CD4-positive, alpha-beta T cell treated with Interleukin-10 for 1 hour (primary cell): ENCODE data around the gene TM9SF2.
A peak's percentile ranks its signal among the peaks of the same experiment; 100 is the strongest.
"Not testable (repeated sequence)": the region's sequence is repeated elsewhere in the genome, so short reads cannot be mapped to it uniquely, and the experiment has no call there.

Experiments
- DNase-seq: peaks from one replicate; pipeline ENCODE4 v3.0.0-alpha.2; 2020

Gene TM9SF2, protein sequence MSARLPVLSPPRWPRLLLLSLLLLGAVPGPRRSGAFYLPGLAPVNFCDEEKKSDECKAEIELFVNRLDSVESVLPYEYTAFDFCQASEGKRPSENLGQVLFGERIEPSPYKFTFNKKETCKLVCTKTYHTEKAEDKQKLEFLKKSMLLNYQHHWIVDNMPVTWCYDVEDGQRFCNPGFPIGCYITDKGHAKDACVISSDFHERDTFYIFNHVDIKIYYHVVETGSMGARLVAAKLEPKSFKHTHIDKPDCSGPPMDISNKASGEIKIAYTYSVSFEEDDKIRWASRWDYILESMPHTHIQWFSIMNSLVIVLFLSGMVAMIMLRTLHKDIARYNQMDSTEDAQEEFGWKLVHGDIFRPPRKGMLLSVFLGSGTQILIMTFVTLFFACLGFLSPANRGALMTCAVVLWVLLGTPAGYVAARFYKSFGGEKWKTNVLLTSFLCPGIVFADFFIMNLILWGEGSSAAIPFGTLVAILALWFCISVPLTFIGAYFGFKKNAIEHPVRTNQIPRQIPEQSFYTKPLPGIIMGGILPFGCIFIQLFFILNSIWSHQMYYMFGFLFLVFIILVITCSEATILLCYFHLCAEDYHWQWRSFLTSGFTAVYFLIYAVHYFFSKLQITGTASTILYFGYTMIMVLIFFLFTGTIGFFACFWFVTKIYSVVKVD

DNA sequence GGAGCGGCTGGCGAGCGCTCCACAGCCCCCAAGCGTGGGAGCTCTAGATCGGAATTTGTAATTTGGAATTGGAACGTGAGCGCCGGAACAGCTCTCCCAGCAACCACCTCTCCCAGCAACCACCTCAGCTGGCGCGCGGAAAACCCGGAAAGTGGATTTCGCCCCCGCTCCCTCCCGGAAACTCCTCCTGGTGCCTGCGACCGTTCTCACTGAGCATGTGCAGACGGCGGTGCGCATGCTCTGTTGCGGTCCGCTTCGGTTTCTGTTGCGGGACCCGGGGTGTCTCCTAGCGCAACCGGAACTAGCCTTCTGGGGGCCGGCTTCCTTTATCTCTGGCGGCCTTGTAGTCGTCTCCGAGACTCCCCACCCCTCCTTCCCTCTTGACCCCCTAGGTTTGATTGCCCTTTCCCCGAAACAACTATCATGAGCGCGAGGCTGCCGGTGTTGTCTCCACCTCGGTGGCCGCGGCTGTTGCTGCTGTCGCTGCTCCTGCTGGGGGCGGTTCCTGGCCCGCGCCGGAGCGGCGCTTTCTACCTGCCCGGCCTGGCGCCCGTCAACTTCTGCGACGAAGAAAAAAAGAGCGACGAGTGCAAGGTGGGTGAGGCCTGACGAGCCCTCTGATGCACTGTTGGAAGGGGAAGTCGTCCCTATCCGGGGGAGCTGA, at the start of gene TM9SF2:
TSS of gene TM9SF2 (plus strand) at position 289 of the 664 bp plus-strand sequence. CDS start at position 424, 135 bp downstream.
- peak; percentile 97 for DNase-seq

DNA sequence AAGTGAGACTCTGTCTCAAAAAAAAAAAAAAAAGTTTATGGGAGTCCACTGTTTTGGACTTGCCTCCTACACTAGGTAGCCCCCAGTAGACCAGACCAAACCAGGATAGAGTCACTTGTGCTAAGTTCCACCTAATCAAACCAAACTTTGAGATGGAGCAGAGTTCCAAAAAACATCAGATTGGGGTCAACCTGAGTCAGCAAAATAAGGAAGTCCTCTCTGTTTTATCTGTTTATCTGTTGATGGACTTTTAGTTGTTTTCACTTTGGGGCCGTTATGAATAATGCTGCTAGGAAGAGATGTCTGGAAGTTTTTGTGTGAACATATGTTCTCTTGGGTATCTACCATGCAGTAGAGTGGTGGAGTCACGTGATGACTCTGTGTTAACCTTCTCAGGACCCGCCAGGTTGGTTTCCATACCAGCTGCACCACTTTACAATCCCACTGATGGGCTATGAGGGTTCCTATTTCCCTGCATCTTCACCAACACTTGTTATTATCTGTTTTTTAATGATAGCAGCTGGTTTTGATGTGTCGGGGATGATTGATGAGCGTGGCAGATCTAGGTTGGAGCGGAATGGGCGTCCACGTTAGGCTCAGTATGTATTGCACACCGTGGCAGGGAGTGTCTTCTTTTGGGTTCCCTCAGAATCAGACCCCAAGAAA, 46.6 kb upstream of the TM9SF2 start:
- DNase-seq: no peak

DNA sequence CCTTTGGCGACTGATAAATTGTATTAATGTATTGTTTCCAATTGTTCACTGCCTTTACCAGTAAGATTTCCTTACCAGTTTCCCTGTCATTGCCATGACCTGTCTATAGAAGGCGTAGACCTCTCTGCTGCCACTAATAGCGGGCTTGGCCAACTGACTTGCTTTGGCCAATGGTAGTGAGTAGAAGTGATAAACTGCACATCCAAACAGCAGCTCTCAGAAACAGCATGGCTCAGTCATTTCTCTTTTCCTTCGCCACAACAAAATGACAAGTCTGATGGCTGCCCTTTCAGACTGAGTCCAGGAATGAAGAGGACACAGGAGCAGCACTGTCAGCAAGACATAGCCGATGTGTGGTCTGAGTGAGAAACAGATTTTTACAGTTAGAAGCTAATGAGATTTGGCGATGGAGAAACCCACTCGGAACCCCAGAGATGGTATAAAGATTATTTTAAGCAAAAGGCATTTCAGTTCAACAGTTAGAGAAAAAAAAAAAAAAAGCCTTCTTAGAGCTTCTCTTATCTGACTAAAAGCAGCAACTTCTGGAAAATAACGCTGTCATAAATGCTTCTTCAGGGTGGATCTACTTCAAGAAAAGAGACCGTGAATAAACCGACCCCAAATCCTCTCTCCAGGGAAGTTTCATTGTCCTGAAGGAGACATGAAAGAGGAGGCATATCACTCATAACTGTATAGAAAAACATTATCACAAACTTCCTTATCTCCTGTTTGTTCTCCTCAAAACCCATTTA, 42.0 kb upstream of the TM9SF2 start:
- DNase-seq: no peak

DNA sequence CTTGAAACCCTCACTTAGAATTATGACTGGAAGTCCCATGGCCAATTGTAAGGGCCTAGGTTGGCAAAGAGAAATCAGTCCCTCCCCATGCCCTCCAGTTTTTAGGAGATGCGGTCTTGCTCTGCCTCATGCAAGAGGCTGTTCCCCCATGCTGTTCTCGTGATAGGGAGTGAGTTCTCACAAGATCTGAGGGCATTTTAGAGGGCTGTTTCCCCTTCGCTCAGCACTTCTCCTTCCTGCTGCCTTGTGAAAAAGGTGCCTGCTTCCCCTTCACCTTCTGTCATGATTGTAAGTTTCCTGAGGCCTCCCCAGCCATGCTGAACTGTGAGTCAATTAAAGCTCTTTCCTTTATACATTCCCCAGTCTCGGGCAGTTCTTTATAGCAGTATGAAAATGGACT, 40.5 kb upstream of the TM9SF2 start:
- DNase-seq: not testable (repeated sequence)

DNA sequence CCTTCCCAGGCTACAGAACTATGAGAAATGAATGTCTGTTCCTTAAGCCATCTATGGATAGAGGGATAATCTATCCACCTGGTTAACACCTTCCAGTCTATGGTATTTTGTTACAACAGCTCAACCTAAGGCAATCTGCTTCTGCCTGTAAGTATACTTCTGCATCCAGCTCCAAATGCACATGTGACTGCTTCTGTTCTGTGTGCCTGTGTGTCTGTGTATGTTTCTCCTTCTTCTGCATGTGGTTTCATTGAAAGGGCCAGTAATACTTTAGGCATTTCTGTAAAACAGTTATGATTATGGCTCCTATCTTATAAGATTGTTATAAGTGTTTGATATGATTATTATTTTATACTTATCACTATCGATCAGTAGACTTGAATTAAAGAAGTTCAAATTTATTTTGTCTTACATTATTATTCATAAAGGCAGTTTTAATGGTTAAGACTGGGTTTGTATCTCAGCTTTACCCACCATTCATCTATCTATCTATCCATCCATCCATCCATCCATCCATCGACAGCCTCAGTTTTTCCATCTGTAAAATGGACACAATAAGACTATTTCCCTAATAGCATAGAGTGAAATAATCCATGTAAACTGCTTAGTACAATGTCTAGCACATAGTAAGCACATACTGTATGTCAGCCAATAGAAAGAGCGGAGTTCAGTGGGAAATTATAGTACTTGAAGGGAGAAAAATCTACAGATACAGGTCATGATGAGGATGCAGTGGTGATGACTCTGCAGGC, 37.5 kb upstream of the TM9SF2 start:
- no peak for DNase-seq

DNA sequence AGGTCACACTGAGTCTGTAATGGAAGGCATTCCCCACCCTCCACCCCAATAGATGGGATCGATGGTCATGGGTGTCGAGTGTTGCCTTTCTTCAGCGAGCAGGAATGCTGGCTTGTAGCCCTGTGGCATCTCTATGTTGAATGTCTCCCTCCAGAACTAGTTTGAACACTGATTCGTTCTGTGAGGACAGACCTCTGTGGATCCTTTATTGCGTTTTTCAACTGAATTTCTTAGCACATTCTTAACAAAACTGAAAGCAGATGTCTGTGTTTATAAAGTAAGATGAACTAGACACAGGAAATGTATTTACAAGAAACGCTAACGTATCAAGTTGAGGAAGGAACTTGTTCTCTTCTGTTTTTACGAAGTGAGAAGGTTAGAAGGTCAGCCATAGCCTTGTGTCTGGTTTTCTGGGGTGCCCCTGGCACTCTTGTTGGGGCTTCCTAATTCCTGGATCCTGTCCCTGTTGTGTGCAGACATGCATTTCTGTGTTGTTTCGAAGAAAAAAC, 36.8 kb upstream of the TM9SF2 start:
- peak; percentile 12 for DNase-seq

DNA sequence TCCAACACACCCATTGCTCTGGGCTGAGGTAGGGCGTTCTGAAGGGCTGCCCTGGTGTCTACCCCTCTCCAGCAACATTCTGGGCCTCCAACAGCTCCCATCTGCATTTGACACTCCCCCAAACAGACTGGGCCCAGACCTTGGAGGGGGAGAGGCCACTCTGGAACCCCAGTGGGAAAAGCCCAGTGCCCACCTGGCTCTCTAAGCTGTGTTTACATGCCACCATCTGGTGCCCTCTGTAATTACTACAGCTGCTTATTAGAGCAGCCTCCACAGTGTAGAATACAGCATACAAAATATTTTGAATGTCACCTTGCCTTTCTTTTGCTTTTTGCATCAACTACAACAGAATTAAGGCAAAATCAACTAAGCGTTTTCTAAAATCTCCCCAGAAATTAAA, 35.8 kb upstream of the TM9SF2 start:
- no peak for DNase-seq

DNA sequence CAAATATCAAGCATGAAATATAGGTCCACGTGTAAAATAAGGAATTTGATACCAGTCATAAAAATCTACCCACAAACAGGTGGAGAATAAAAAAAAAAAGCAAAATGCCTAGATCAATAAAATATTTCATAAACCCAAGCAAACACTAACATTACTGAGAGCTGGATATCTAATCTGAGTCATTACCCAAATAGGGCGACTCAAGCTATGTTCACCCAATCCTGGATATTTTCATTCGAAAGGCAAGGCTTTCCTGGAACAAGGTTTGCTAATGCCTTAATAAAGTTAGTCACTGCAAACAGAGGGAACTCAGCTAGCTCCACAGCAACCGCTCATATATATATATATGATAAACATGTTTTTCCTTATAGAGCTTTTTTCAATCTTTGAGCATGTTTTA, 33.5 kb upstream of the TM9SF2 start:
- DNase-seq: no peak

DNA sequence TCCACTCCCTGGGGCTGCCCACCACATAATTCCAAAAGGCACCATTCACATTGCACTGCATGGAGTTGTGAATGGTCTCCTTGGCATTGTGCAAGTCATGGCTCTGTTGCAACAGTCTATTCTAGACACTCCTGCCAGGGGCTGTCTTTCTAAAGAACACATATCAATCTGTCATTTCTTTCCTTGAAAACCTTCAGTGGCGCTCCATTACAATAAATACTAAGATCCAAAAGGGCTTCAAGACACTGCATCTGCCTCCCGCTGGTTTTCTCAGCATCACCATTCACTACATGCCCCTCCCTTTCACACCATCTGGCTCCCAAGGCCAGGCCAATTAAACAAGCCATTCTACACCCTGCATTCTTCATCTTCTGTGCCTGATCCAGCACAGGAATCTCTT, 32.2 kb upstream of the TM9SF2 start:
- DNase-seq: no peak

DNA sequence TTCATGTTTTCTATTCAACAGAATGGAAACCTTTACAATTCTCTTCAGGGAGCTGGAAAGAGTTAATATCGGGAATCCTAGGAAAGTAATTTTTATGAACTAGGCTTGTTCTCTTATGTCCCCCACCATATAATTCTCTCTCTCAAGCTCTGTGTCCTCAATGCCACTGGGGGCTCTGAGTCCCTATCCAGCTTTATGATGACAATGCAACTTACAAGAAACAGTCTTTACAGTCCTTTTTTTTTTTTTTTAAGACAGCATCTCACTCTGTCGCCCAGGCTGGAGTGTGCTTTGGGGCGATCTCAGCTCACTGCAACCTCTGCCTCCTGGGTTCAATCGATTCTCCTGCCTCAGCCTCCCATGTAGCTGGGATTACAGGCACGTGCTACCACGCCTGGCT, 31.2 kb upstream of the TM9SF2 start:
- DNase-seq: no peak

DNA sequence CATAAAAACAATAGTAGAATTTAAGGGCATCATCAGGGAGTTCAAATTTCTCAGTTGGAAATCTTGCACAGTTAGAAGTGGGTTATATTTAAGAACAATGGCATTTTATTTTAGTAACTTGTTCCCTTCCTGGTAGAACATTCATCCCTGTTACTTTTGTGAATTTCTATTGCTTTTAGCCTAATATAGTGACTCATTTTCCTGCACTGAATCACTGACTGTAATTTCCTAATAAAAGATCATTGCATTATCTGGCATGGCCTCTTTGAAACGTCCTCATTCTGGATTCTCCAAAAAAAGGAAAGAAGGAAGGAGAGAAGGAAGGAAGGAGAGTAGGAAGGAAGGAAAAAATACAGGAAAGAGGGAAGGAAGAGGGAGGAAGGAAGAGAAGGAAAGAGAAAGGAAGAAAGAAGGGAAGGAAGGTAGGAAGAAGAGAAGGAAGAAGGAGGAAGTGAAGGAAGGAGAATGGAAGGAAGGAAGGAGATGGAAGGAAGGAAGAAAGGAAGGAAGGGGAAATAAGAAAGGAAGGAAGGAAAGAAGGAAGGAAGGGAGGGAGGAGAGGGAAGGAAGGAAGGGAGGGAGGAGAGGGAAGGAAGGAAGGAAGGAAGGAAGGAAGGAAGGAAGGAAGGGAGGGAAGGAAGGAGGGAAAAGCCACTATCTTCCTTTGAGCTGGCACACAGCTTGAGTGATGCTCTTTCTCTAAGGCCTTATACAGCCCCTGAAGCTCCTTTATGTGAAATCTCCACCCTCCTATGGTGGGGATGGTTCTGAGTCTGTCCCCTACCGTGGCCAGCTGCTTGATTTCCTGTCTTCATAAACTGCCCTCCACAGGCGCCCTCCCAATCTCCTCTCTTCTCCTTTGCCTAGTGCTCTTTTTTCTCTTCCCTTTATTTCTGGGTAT, 29.8 kb upstream of the TM9SF2 start:
- no peak for DNase-seq

DNA sequence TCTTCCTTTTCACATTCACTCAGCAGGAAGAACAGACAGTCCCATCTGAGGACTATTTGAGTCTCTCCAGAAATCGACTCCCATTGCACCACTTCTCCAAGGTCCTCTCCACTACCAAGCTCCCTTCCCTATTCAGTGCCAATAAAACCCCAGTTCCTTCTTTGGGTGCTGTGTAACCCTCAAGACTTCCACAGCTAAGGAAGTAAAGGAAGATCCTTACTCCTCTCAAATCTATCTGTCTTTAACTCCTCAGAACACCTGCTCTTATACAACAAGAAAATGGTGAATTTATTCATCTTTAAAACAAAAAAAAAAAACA, 29.2 kb upstream of the TM9SF2 start:
- no peak for DNase-seq

DNA sequence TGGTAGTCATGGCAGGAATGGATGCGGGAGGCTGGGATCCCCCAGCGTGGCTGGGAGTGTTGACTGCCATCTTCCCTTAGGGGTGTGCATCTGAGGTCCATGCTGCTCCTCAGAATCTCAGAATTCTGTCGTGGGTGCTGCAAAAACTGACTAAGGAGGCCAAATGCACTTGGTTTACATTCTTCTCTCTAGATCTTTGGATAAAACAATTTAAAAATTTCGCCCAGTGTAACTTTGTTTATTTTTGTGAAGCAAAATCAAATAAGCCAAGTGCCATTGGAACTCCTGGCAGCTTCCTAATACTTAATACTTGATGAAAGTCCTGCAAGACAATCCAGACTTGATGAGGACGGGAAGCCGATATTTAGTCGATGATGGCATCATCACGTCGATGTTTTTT, 27.8 kb upstream of the TM9SF2 start:
- DNase-seq: no peak

DNA sequence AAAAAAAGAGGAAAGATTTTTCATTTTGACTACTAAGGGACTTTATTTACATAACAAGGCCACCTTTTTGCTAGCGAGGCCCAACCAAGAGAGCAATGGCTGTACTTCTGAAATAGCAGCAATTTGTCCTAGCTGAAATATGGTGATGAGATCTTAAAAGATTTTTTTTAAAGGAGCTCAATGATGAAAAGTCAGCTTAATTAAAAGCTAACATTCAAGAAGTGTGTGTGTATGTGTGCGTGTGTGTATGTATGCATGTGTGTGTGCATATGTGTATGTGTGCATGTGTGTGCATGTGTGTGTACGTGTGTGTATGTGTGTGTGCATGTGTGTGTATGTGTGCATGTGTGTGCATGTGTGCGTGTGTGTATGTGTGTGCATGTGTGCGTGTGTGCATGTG, 24.6 kb upstream of the TM9SF2 start:
- DNase-seq: no peak

DNA sequence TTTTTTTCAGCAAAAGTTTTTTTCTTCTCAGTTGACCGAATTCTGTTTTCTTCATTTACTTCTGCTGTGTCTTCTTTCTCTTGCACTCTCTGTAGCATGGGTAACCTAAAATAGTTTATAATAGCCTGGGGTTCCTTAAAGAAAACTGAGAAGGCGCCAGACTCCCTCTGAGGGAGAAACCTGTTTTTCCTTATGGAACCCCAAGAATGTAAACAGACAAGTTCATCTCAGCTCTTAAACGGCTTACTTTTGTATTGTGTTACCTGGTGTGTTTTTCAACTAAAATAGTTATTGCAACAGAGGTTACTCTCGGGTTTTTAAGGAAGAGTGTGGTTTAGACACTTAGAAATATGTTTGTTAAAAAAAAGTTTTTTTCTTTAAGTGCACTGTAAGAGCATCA, 23.8 kb upstream of the TM9SF2 start:
- DNase-seq: no peak

DNA sequence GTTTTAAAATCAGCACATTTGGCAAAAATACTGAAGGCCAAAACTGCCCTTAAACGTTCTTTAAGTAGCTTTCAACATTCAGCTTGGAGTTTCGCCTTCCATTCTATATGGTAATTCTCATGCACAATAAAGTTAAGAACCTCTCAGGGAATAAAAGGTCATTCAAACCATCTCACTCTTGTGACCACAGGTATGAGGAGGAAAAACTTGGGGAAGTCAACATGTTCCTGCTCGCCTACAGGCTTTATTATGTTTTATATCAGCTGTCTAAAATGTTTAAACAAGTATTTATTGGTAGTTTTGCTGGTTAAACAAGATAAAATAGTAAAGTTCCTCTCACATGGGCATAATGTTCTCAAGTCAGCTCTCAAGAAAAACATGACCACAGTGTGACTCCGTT, 19.9 kb upstream of the TM9SF2 start:
- no peak for DNase-seq

DNA sequence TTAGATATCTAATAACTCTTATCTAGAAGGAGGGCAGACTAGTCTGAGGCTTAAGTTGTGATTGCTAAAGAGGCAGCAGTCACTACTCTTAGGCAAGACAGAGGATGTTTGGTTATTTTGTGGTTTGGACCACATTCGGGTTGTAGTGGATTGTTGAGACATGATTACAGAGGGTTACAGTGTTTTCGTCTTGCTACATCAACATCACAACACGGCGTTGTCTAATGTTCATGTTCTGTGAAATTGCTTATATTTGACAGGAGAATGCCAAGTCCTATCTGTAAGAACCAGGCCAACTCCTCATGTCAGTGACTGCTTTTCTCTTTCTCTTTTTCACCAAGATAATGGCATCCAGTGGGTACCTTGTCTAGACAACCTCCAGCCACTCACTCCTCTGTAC, 16.8 kb upstream of the TM9SF2 start:
- DNase-seq: peak; percentile 38

DNA sequence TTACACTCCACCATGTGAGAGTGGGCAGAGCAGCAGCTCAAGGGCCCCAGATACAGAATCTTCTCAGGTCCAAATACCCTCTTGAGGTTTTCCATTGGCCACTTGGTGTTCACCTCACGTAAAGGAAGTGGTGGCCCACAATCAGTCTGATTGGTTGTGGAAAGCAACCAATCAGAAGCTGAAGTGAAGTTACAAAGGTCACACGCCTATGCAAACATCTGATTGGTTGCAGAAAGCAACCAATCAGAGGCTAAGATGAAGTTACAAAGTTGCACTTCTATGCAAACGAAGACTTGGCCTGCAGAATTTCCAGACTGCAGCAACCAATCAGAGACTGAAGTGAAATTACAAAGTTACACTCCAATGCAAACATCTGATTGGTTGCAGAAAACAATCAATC, 14.3 kb upstream of the TM9SF2 start:
- DNase-seq: no peak

DNA sequence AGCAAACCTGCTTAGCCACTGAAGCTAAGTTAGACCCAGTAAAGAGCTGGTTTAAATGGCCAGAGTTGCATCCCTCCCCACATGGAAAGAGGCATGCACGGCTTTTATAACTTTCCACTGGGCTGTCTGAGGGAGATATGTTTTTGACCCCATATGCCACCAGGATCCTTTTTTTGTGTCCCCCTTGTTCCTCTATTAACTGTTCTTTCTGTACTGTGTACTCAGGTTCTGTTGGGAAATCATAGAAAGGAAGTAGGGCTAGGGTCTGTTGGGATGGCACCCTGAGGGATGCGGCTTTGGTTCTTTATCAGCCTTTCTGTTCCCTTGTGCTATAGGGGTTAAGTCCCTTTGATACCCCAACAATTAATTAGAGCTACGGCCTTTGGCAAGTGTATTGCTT, 12.2 kb upstream of the TM9SF2 start:
- no peak for DNase-seq

DNA sequence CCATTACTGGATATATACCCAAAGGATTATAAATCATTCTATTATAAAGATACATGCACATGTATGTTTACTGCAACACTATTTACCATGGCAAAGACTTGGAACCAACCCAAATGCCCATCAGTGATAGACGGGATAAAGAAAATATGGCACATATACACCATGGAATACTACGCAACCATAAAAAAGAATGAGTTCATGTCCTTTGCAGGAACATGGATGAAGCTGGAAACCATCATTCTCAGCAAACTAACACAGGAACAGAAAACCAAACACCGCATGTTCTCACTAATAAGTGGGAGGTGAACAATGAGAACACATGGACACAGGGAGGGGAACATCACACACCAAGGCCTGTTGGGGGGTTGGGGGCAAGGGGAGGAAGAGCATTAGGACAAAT, 9.5 kb upstream of the TM9SF2 start:
- not testable (repeated sequence) for DNase-seq
